ENCODE data around the gene CCN2.

The CCN2 gene

GRCh38 chr6:131995917-131996316 lies 44.7 kb upstream of the CCN2 start:
- no peak overlapping the region for H3K27ac ChIP-seq
- no peaks in the 10 kb centered on the region for H3K36me3 ChIP-seq
- intact Hi-C loops (cut with DNase I; ENCODE audit: low total_unique reads) = no loop called here
- H3K27me3 ChIP-seq = no peaks in the 10 kb centered on the region
- H3K9me3 ChIP-seq = no peaks in the 10 kb centered on the region
- DNase-seq = no peak
- H3K4me3 ChIP-seq = no peak overlapping the region
- TF ChIP-seq CTCF (IDR thresholded peaks at IDR 0.05) = no peak
- H3K4me1 ChIP-seq = peaks cover 0 to 23% (median 6%) of the 10 kb centered on the region in 4 donors

- H3K4me3 ChIP-seq = no peak overlapping the region
- TF ChIP-seq CTCF (IDR thresholded peaks at IDR 0.05) = no peak
- no peaks in the 10 kb centered on the region for H3K27me3 ChIP-seq
- H3K4me1 ChIP-seq = no peaks in the 10 kb centered on the region
- H3K27ac ChIP-seq = no peak overlapping the region
- no peaks in the 10 kb centered on the region for H3K9me3 ChIP-seq
- intact Hi-C loops (cut with DNase I; ENCODE audit: low total_unique reads) = no loop called here
- H3K36me3 ChIP-seq = no peaks in the 10 kb centered on the region
- no peak for DNase-seq
Measured at GRCh38 chr6:131992557-131992956, 41.4 kb upstream of the CCN2 start.

- Histone ChIP-seq H3K27ac (no peak overlapping the region), H3K9me3 (no peaks in the 10 kb centered on the region), H3K4me3 (no peak overlapping the region), H3K36me3 (no peaks in the 10 kb centered on the region), H3K4me1 (peaks cover 0 to 10% (median 0%) of the 10 kb centered on the region in 4 donors), H3K27me3 (no peaks in the 10 kb centered on the region)
- TF ChIP-seq CTCF (IDR thresholded peaks at IDR 0.05) = no peak
- intact Hi-C loops (cut with DNase I; ENCODE audit: low total_unique reads) = no loop called here
- no peak for DNase-seq
Measured at GRCh38 chr6:131989036-131989435, 37.9 kb upstream of the CCN2 start.

GRCh38 chr6:131982740-131983259 lies 31.6 kb upstream of the CCN2 start:
- no peaks in the 10 kb centered on the region for H3K9me3 ChIP-seq
- H3K4me1 ChIP-seq = peaks cover 0 to 53% (median 16%) of the 10 kb centered on the region in 4 donors
- no peaks in the 10 kb centered on the region for H3K36me3 ChIP-seq
- H3K27me3 ChIP-seq = no peaks in the 10 kb centered on the region
- no peak for TF ChIP-seq CTCF (IDR thresholded peaks at IDR 0.05)
- peak overlapping the region in 1 of 2 donors; percentile 22 for H3K27ac ChIP-seq
- intact Hi-C loops (cut with DNase I; ENCODE audit: low total_unique reads) = no loop called here
- no peak overlapping the region for H3K4me3 ChIP-seq
- no peak for DNase-seq

- no peak for DNase-seq
- intact Hi-C loops (cut with DNase I; ENCODE audit: low total_unique reads) = no loop called here
- no peaks in the 10 kb centered on the region for H3K27me3 ChIP-seq
- peak overlapping the region in 1 of 2 donors; percentile 2 for H3K27ac ChIP-seq
- H3K36me3 ChIP-seq = no peaks in the 10 kb centered on the region
- no peak overlapping the region for H3K4me3 ChIP-seq
- no peaks in the 10 kb centered on the region for H3K9me3 ChIP-seq
- H3K4me1 ChIP-seq = peaks cover 0 to 65% (median 22%) of the 10 kb centered on the region in 4 donors
- TF ChIP-seq CTCF (IDR thresholded peaks at IDR 0.05) = no peak
Measured at GRCh38 chr6:131981624-131981978, 30.4 kb upstream of the CCN2 start.
